Measurements from ENCODE around the gene MACROD2.

GRCh38 chr20:14937846-14938245, 942.5 kb downstream of the MACROD2 start:
- TF ChIP-seq CTCF (IDR thresholded peaks at IDR 0.05; ENCODE audit: low read depth, low read length, missing input control) (no peak), JUND (IDR thresholded peaks at IDR 0.05) (no peak), SP1 (IDR thresholded peaks at IDR 0.05) (no peak), HNF4A (conservative IDR thresholded peaks at IDR 0.05) (no peak), EGR1 (IDR thresholded peaks at IDR 0.05; ENCODE audit: low read depth in 2 of 2) (no peak), YY1 (IDR thresholded peaks at IDR 0.05) (no peak)

All from liver (tissue), 3 donors.